GM19395 (cell line): ENCODE results near the gene CAND2.
A peak's percentile ranks its signal among the peaks of the same experiment; 100 is the strongest.
"Not testable (repeated sequence)": the region's sequence is repeated elsewhere in the genome, so short reads cannot be mapped to it uniquely, and the experiment has no call there.

Source experiments
- ATAC-seq: cut with Tn5 transposase; IDR thresholded peaks from one replicate; pipeline ENCODE4 v1.9.1; 2021; ENCODE audit warnings: mild to moderate bottlenecking, moderate library complexity; ENCODE audit not compliant: unreplicated experiment

Gene CAND2

DNA sequence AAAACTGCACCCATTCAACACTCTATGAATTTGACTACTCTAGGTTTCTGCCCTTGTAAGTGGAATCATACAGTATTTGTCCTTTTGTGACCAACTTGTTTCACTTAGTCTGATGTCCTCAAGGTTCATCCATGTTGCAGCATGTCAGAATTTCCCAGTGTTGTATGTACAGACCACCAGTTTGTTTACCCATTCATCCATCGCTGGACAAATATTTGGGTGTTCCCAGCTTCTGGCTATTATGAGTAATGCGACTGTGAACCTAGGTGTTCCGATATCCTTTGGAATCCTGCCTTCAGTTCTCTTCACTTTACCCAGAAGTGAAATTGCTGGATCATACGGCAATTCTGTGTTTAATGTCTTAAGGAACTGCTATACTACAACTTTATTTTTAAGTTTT is 32.3 kb downstream of the CAND2 start:
- no peak for ATAC-seq

DNA sequence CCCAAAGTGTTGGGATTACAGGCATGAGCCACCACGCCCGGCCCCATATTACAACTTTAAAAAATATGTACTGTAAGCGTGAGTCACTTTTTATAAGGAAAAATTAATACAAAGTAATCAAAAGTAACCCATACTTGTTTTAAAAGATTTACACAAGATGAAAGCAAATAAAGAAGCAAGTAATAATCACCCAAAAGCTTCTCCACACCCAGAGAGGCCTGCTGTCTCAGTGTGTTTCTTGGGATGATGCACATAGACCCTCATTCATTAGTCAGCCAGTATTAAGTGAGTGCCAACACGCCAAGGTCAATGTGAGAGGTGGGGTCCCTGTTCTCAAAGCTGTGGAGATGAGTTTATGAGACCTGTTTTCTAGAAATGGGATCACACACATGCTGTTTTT is 32.9 kb downstream of the CAND2 start:
- ATAC-seq = no peak

GRCh38 chr3:12829886-12830784 is 33.7 kb downstream of the CAND2 start:
- no peak for ATAC-seq

DNA sequence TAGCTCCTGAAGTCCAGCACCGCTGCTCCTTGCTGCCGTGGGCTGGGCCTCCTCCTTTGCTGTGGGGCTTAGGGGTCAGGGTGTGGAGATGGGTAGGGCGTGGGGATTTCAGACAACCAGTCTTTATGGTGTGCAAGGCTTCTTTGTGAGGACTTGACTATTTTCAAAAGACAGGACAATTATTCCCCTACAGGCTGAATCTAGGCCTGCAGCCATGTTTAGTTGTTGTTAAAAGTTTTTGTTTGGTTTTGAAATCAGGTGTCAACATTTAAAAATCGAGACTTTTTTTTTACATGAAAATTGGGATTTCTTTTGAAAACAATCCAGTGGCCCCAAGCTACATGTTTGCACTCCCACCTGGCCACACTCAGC is 34.3 kb downstream of the CAND2 start:
- no peak for ATAC-seq

DNA sequence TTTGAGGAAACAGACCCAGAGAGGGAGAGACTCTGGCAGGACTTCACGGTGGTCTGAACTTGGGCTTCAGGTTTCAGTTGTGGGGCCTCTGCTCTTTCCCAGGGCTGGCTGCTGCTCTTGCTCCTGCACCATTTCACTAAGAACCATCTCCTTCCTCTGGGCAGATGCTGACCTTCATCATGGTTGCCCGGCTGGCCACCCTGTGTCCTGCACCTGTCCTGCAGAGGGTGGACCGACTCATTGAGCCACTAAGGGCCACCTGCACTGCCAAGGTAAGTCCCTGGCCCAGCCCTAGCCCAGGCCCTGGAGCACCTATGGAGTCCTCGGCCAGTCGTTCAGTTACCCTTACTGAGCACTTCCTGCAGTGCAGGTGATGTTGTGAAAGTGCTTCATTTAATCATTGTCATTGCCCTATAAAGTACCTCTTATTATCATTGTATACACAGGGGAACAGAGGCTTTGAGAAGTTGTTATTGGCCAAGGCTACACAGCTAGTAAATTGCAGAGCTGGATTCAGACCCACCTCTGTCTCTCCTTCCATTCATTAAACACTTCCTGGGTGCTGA is 34.9 kb downstream of the CAND2 start:
- ATAC-seq = no peak

DNA sequence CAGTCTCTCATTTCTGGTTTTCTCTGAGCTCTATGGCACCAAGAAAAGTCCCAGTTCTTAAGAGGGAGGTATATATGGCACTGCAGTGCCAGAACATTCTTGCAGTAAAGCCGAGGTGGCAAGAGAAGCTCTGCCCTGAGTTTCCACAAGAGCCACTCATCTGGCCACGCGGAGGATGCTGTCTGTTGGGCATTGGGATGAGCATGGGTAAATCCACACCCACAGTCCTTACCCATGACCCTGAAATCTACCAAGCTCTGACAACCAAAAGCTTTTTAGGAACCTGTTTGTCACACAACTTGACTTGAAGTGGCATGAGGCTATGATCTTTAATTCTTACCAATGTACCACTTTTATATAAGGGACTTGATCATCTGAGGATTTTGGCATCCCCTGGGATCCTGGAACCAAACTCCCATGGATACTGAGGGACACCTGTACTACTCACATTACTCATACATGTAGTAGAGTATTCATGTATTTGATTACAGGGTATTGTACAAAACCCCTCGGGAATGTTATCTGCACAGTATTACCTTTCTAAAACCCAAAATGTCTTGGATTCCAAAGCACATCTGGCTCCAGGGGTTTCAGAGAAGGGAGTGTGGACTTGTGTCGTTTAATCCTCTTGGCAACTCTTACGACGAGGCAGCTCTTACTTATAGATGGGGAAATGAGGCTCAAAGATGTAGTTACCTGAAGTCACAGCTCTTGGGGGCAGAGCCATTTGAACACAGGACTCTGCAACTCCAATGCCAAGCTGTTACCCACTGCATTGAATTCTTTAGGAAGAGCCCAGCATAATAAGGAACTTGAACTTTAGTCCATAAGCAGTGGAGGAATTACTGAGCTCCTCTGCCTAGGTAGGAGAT is 36.1 kb downstream of the CAND2 start:
- no peak for ATAC-seq

- ATAC-seq = no peak
Observed at GRCh38 chr3:12833222-12834161, 37.0 kb downstream of the CAND2 start.

DNA sequence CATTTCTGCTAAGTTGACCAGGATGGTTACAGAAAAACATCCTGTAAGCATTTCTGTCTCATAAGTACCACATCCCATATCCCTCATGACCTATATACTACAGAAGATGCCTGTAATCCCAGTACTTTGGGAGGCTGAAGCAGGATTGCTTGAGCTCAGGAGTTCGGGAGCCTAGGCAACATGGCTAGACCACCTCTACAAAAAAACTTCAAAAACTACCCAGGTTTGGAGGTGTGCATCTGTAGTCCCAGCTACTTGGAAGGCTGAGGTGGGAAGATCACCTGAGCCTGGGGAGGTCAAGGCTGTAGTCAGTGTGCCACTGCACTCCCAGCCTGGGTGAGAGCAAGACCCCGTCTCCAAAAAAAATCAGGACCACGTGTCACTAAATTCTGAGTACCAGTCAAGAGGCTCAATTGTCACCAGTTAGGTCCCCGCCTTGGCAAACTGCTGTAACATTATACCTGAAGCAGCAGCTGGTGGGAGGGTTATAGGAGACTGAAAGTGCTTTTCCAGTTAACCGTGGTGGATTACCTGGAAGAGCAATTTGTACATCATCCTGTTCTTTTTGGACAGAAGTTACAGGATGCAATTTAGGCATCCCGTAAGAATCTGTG is 38.7 kb downstream of the CAND2 start:
- no peak for ATAC-seq

- ATAC-seq = no peak
Observed at GRCh38 chr3:12837295-12837986, 41.0 kb downstream of the CAND2 start.

GRCh38 chr3:12838179-12838965 is 41.9 kb downstream of the CAND2 start:
- ATAC-seq = no peak

GRCh38 chr3:12839156-12839946 is 42.9 kb downstream of the CAND2 start:
- no peak for ATAC-seq

- ATAC-seq = not testable (repeated sequence)
Observed at GRCh38 chr3:12840148-12840547, 43.7 kb downstream of the CAND2 start.

DNA sequence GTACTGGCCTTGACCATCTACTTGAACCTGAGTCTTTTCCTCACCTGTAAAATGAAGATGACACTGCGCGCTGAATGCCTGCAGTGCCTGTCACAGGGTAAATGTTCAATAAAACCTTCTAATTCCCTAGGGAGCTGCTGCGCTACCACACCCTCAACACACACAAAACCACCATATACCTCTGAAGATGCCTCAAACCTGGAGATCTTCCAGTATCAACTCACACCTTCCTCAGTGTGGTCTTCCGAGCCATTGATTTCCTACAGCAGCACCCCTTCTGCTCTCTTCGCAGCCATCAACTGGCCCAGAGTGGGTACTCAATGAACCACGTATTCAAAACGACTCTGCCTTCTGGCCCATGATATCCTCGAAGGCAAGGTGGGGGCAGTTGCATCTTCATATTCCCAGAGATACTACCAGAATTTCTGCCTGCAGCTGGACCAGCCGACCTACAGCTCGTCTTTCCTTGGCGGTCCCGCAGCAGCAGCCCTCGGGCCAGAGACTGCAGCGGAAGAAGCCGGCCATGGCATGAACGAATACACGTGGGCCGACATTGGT is 44.2 kb downstream of the CAND2 start:
- peak; percentile 27 for ATAC-seq

DNA sequence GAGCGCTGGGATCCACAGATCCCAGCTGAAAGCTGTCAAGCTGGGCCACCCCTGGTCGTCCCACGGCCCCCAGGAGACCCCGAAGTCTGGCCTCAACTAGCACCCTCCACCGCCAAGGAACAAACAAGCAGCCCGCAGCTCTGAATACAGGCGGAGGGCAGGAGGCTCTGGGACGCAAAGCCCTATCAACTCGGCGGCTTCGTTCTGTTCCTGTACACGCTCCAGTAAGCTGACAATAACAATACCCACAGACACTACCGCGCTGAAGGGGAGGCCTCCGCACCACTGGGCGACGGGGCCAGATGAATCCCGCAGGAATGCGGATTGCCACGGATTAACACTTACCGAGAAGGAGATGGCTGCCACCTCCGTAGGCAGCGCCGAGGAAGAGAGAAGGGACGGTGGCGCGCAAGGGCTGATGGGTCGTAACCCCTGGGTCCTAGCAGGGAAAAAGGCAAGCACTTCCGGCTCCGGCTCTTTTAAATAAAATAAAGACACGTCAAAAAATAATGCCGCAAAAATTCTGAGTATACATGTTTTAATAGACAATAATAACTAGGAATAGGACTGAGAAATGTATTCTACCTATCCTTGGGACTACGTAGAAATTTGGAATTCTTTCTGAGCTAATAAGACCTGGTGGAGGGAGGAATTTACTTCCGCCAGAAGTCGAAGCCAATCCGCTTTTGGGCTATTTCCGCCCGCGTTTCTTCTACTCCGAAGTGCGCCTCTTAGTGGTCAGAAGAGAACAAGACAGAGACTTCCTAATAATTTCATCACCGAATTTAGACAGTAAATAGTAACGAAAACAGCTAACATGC is 44.9 kb downstream of the CAND2 start, which contains the start of gene RPL32:
Gene RPL32, minus strand, starts transcription at position 417 of the 821 bp plus-strand sequence. CDS start 1,328 bp downstream, outside the sequence.
- peak; percentile 93 for ATAC-seq

GRCh38 chr3:12841970-12842328 is 45.5 kb downstream of the CAND2 start:
- peak; percentile 17 for ATAC-seq

GRCh38 chr3:12842469-12842868 is 46.0 kb downstream of the CAND2 start:
- ATAC-seq = no peak

DNA sequence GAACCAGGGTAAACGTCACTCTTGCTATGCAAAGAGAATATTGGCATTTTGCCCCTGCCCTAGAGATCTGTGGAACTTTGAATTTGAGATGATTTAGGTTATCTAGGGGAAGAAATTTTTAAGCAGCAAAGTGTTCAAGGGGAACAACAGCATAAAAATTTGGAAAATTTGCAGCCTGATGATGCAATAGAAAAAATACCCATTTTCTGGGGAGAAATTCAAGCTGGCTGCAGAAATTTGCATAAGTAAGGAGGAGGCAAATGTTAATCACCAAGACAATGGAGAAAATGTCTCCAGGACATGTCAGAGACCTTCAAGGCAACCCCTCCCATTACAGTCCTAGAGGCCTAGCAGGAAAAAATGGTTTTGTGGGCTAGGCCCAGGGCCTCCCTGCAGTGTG is 49.3 kb downstream of the CAND2 start:
- ATAC-seq = no peak
